Upper lobe of left lung (tissue), 6 donors: ENCODE results near the gene AHNAK. TPM values are rescaled to one million over a fixed set of nuclear protein-coding genes. Genes with fewer than 3 reads are reported as not detected.
"Not testable (repeated sequence)": the region's sequence is repeated elsewhere in the genome, so short reads cannot be mapped to it uniquely, and the experiment has no call there.

ENCODE experiments used
- ATAC-seq, 2 donors: fragments of 200-7000 bp; cut with Tn5 transposase; one replicate each; pipeline ENCODE4 v1.9.1; 2022; ENCODE audit warnings: mild to moderate bottlenecking in 2 of 2, moderate library complexity in 2 of 2; ENCODE audit not compliant: low FRiP score in 2 of 2
- DNase-seq, 2 donors: peaks; one replicate each; pipeline ENCODE4 v3.0.0-alpha.2; 2019 to 2020
- H3K27ac ChIP-seq, 4 donors: fragments of 200-600 bp; sonication (generic); one replicate each; pipeline ENCODE4 v1.5.1; 2016 to 2019
- H3K27me3 ChIP-seq, 4 donors: fragments of 200-600 bp; sonication (generic); one replicate each; pipeline ENCODE4 v1.5.1; 2017 to 2019
- H3K36me3 ChIP-seq, 4 donors: fragments of 200-600 bp; sonication (generic); one replicate each; pipeline ENCODE4 v1.5.1; 2016 to 2019
- H3K4me1 ChIP-seq, 4 donors: fragments of 200-600 bp; sonication (generic); one replicate each; pipeline ENCODE4 v1.5.1; 2018 to 2019
- H3K4me3 ChIP-seq, 4 donors: fragments of 200-600 bp; sonication (generic); one replicate each; pipeline ENCODE4 v1.5.1; 2017 to 2019; ENCODE audit warnings: mild to moderate bottlenecking in 2 of 4, moderate library complexity in 1 of 4
- H3K9me3 ChIP-seq, 4 donors: fragments of 200-600 bp; sonication (generic); one replicate each; pipeline ENCODE4 v1.5.1; 2018 to 2019
- EP300 ChIP-seq, 4 donors: sonication (generic); formaldehyde crosslinking; IDR thresholded peaks; one replicate each; pipeline ENCODE4 v1.5.1; 2017; ENCODE audit warnings: antibody characterized with exemption in 4 of 4, control low read depth in 2 of 4
- POLR2A ChIP-seq, 4 donors: fragments of 450-650 bp; IDR thresholded peaks; one replicate each; pipeline ENCODE4 v1.5.1; 2016 to 2017; ENCODE audit warnings: antibody characterized with exemption in 4 of 4, mild to moderate bottlenecking in 2 of 4
- POLR2AphosphoS5 ChIP-seq, 2 donors: sonication (generic); formaldehyde crosslinking; IDR thresholded peaks; one replicate each; pipeline ENCODE4 v1.5.1; 2017; ENCODE audit warnings: antibody characterized with exemption in 2 of 2
- WGBS, 2 donors: methylation state at CpG; one replicate each; pipeline ENCODE4 v1.1.5; 2017 to 2018; 5-methylcytosine and 5-hydroxymethylcytosine counted together
- total RNA-seq, 6 donors: library from RNA; depleted of rRNA in 4 of 6; stranded (reverse); fragments of >200 nt in 4 of 6; gene quantifications; one replicate each; pipeline versions ENCODE4 v1.1.0 to v1.2.1, GENCODE V29; 2016 to 2021
- TF ChIP-seq, protein P1 (sequence below), 6 experiments: fragments of 450-650 bp in 4 of 6; fragments of 200-600 bp in 2 of 6; sonication (generic) in 2 of 6; IDR thresholded peaks; one replicate each; pipeline ENCODE4 v1.5.1; 2016 to 2019; ENCODE audit warnings: antibody characterized with exemption in 6 of 6
- donor health status: DM: no; HTN: no; CAD: no; lungs with moderate emphysema.
- donor health status: DM: no; HTN: yes; CAD: no; lungs with severe emphysema.

The AHNAK gene
- total RNA-seq, 6 donors from 2014 or later, result 583 to 1,153 (median 829) TPM

- no peak for DNase-seq
- H3K36me3 ChIP-seq, result peaks cover 22 to 53% (median 46%) of the 10 kb centered on the region in 4 donors
- H3K4me3 ChIP-seq, result peak overlapping the region; percentile 28 to 87 (median 70)
- TF ChIP-seq POLR2A (IDR thresholded peaks at IDR 0.05), result no peak
- TF ChIP-seq EP300 (IDR thresholded peaks at IDR 0.05), result no peak
- TF ChIP-seq, protein P1, sequence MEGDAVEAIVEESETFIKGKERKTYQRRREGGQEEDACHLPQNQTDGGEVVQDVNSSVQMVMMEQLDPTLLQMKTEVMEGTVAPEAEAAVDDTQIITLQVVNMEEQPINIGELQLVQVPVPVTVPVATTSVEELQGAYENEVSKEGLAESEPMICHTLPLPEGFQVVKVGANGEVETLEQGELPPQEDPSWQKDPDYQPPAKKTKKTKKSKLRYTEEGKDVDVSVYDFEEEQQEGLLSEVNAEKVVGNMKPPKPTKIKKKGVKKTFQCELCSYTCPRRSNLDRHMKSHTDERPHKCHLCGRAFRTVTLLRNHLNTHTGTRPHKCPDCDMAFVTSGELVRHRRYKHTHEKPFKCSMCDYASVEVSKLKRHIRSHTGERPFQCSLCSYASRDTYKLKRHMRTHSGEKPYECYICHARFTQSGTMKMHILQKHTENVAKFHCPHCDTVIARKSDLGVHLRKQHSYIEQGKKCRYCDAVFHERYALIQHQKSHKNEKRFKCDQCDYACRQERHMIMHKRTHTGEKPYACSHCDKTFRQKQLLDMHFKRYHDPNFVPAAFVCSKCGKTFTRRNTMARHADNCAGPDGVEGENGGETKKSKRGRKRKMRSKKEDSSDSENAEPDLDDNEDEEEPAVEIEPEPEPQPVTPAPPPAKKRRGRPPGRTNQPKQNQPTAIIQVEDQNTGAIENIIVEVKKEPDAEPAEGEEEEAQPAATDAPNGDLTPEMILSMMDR (IDR thresholded peaks at IDR 0.05), result peak in 1 of 6 experiments; percentile 2
- ATAC-seq, result peak; percentile 0 to 2
- no peaks in the 10 kb centered on the region for H3K27me3 ChIP-seq
- no peaks in the 10 kb centered on the region for H3K9me3 ChIP-seq
- 13 to 23% methylated on average over 12 to 17 of the region's 17 CpGs for WGBS, 2 donors
- H3K4me1 ChIP-seq, result peaks cover 28 to 40% (median 31%) of the 10 kb centered on the region in 4 donors
- H3K27ac ChIP-seq, result peak overlapping the region; percentile 94 to 97 (median 95)
Observed at GRCh38 chr11:62592146-62592815, 45.7 kb upstream of the AHNAK start.

DNA sequence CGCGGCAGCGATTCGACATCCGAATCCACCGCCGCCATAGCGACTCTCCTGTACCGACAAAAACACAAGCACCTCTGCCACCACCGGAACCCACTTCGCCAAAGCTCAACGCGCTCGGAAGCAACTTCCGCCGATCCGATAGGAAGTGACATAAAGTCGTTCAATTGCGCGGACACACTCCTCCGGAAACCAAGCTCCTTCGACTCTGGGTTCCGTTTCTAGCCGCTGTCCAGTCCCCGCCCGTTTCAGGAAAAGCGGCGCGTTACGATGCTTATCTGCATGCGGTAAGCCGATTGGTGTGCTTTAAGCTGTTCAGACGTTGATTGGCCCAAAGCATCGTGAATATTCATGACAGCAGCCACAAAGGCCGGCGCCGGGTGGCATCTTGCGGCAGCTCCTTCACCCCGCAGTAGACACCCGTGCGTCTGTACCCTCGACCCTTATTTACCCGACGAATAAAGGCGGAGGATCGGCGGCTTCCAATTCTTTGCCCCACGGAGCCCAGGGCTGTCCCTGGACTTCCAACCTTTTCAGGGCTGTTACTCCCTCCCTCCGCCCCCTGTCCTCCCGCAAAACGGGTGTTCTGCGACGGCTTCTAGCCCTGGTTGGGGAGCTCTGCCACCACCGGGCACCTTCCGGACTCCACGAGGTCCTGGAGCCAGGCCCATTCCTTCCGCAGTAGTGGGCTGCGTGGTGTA is 45.0 kb upstream of the AHNAK start, which contains the start of gene TUT1:
Gene TUT1, minus strand, starts transcription at position 76 of the 698 bp plus-strand sequence. Its CDS starts 38 bp downstream, at position 38.
- 0% methylated on average over 41 to 49 of the region's 58 CpGs for WGBS, 2 donors
- Histone ChIP-seq H3K27ac (peak within 1 kb of the TSS; percentile 94 to 97 (median 95)), H3K27me3 (no peaks in the 10 kb centered on the region), H3K36me3 (peaks cover 20 to 53% (median 42%) of the 10 kb centered on the region in 4 donors), H3K4me3 (peak within 1 kb of the TSS; percentile 57 to 87 (median 70)), H3K4me1 (peaks cover 28 to 40% (median 31%) of the 10 kb centered on the region in 4 donors), H3K9me3 (no peaks in the 10 kb centered on the region)
- ATAC-seq, result peak; percentile 97 to 98
- DNase-seq, result peak; percentile 90 to 99
- TF ChIP-seq, protein P1 (IDR thresholded peaks at IDR 0.05), result peak in 3 of 6 experiments; percentile 14 to 21 (median 16)
- TF ChIP-seq POLR2A (IDR thresholded peaks at IDR 0.05), result peak; percentile 51 to 92 (median 76)
- TF ChIP-seq EP300 (IDR thresholded peaks at IDR 0.05), result peak in 1 of 4 donors; percentile 87
- TF ChIP-seq POLR2AphosphoS5 (IDR thresholded peaks at IDR 0.05), result peak; percentile 96 to 99

GRCh38 chr11:62588966-62589637 is 42.5 kb upstream of the AHNAK start:
- no peak for DNase-seq
- ATAC-seq, result no peak
- Histone ChIP-seq H3K27ac (no peak overlapping the region), H3K4me3 (no peak overlapping the region), H3K36me3 (peaks cover 8 to 47% (median 31%) of the 10 kb centered on the region in 4 donors), H3K27me3 (no peaks in the 10 kb centered on the region), H3K4me1 (peaks cover 28 to 40% (median 31%) of the 10 kb centered on the region in 4 donors), H3K9me3 (no peaks in the 10 kb centered on the region)
- 65 to 68% methylated on average over 18 of the region's 18 CpGs for WGBS, 2 donors
- no peak for TF ChIP-seq POLR2AphosphoS5 (IDR thresholded peaks at IDR 0.05)
- TF ChIP-seq, protein P1 (IDR thresholded peaks at IDR 0.05), result peak in 1 of 6 experiments; percentile 11

DNA sequence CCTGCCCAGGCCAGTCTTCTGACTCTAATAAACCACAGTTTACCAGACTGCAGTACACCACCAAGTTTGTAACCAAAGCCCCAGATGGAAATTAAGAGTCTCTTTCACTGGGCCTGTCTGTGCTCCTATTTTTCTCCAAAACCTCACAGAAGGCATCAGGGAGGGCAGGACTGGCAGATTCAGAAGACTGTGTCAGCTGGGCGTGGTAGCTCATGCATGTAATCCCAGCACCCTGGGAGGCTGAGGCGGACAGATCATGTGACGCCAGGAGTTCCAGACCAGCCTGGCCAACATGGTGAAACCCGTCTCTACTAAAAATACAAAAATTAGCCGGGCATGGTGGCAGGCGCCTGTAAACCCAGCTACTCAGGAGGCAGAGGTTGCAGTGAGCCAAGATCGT is 38.8 kb upstream of the AHNAK start:
- not testable (repeated sequence) for DNase-seq, H3K27me3 ChIP-seq, H3K4me3 ChIP-seq, H3K27ac ChIP-seq, ATAC-seq, H3K9me3 ChIP-seq
- peaks cover 3 to 64% (median 38%) of the 10 kb centered on the region in 4 donors for H3K36me3 ChIP-seq
- WGBS, 2 donors, result 93 to 97% methylated on average over 7 of the region's 7 CpGs
- peaks cover 4 to 14% (median 7%) of the 10 kb centered on the region in 4 donors for H3K4me1 ChIP-seq

DNA sequence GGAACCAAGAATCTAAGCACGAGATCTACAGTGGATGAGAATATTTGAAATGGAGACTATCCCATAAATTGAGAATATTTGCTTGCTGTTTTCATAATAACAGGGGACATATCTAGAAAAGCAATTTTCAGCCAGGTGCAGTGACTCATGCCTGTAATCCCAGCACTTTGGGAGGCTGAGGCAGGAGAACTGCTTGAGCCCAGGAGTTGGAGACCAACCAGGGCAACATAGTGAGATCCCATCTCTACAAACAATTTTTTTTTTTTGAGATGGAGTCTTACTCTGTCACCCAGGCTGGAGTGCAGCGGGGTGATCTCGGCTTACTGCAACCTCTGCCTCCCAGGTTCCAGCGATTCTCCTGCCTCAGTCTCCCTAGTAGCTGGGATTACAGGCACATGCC is 35.1 kb upstream of the AHNAK start:
- peaks cover 4 to 62% (median 36%) of the 10 kb centered on the region in 4 donors for H3K36me3 ChIP-seq
- not testable (repeated sequence) for H3K27me3 ChIP-seq, ATAC-seq, H3K27ac ChIP-seq, H3K9me3 ChIP-seq, H3K4me3 ChIP-seq, H3K4me1 ChIP-seq, DNase-seq
- WGBS, 2 donors, result 93 to 100% methylated on average over 4 of the region's 4 CpGs
